VCaP (cell line): Measurements from ENCODE around the gene PKP4.

Experiments
- H3K27ac ChIP-seq: fragments of 450-650 bp; 2 replicates; pipeline ENCODE4 v1.5.1; 2017
- TF ChIP-seq, protein P1 (sequence below): fragments of 450-650 bp; conservative IDR thresholded peaks from 2 replicates; pipeline ENCODE4 v1.5.1; 2017; ENCODE audit warnings: mild to moderate bottlenecking, moderate library complexity

PKP4 gene

DNA sequence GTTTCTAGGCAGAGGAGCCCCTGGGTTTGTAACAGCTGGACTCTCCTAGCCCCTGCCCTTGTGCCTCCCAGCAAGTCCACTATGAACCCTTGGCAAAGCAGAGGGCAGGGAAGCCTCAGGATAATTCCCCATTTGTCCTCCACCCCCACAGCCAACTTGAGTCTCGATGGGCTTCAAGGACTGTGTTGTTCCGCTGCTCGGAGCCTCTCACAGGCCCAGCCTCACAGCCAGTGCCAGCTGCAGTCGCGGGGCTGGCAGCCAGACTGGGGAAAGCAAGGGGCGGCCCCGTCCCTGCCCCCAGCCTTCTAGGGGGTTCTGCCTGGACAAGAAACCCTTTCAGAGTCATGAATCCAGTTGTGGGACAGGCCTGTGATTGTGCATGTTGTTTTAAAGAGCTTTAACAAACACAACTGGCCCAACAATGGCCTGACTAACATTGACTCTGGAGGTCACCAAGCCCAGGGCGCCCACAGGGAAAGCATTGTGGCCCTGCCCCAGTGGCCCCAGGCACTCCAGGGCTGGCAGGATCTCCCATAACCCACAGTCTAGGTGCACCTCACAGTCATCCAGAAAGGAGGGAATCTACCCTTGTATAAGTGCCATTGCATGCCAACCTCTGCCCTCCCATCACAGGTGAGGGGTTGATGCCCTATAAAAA is 266.6 kb downstream of the PKP4 start:
- no peak overlapping the region for H3K27ac ChIP-seq
- TF ChIP-seq, protein P1, sequence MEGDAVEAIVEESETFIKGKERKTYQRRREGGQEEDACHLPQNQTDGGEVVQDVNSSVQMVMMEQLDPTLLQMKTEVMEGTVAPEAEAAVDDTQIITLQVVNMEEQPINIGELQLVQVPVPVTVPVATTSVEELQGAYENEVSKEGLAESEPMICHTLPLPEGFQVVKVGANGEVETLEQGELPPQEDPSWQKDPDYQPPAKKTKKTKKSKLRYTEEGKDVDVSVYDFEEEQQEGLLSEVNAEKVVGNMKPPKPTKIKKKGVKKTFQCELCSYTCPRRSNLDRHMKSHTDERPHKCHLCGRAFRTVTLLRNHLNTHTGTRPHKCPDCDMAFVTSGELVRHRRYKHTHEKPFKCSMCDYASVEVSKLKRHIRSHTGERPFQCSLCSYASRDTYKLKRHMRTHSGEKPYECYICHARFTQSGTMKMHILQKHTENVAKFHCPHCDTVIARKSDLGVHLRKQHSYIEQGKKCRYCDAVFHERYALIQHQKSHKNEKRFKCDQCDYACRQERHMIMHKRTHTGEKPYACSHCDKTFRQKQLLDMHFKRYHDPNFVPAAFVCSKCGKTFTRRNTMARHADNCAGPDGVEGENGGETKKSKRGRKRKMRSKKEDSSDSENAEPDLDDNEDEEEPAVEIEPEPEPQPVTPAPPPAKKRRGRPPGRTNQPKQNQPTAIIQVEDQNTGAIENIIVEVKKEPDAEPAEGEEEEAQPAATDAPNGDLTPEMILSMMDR: no peak

DNA sequence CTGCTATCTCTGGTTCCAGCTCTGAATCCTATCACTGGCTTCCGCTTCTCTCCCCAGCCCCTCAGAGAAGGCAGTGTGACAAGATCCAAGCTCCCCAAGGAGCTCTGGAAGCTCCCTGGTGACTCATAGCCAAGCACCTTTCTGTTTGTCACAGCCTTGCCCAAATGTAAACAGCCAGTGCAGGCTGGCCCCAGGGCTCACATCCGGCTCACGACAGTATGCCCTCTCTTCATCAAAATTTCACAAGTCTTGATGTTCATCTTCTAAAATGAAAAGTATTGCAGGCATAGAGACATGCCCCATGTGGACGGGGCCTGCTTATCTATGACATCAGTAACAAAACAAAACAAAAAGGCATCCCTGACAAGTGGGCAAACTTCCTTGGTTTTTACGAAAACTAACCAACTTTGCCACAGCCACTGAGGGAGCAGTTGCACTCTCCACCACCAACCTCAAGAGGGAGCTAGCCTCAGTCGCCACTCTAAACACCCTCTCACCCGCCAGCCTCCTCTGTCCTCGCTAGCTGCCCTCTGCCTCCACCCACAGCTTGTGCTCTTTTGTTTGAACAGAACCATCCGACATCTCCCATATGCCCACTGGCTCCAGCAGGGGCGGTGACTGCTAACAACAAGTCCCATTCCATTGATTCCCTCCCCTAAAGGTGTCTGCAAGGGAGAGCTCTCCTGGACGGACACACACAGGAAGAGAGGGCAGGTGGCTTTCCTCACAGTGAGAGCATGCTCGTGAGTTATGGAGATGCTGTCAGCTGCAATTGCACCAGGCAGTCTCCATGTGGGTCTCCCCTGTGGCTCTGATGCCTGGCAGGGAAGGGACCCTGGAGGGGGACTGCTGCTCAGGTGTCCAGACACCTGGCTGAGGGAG is 267.4 kb downstream of the PKP4 start:
- TF ChIP-seq, protein P1: no peak
- H3K27ac ChIP-seq: no peak overlapping the region

DNA sequence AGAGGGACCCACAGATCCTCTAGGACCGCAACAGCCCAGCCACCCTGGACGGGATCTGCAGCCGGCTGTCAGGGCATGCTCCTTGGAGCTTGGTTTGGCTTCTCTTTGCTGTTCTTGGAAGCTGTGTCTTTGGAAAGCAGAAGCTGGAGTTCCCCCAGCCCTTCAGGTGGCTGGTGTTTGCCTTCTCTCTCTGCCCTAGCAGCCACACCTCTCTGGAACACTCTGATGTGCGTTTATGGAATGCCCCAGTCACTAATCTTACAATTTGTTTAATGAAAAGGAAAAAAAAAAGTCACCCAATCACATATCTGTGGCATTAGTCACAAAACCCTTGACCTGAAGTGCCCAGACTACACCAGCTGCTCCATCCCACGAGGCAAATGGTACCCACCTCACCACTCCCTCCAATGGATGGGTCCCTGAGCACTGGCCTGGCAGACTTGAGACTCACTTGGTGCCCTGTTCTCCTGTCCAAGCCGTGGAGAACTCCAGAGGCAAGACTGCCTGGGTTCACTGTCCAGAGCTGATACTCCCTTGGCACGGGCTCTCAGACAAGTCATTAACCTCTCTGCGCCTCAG is 268.1 kb downstream of the PKP4 start:
- TF ChIP-seq, protein P1: no peak
- no peak overlapping the region for H3K27ac ChIP-seq

DNA sequence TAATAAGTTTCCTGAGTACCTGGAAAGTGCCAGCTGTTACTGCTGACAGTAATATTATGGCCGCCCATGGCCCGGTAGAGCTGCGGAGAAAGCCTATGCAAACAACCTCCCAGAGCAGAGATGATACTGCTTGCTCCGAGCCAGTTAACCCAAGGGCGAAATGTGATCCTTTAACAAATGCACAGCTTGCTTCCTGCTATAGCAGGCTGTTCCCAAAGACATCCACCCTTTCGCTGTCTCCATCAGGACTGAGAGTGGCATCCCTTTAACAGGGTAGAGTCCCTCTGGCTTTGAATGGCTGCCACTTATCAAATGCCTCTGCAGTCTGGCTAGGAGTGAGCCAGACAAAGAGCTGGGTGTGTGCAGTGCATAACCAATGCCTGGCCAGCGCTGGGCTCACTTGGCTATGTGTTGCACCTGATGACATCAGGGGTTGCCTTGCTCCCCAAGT is 268.7 kb downstream of the PKP4 start:
- TF ChIP-seq, protein P1: no peak
- H3K27ac ChIP-seq: no peak overlapping the region

DNA sequence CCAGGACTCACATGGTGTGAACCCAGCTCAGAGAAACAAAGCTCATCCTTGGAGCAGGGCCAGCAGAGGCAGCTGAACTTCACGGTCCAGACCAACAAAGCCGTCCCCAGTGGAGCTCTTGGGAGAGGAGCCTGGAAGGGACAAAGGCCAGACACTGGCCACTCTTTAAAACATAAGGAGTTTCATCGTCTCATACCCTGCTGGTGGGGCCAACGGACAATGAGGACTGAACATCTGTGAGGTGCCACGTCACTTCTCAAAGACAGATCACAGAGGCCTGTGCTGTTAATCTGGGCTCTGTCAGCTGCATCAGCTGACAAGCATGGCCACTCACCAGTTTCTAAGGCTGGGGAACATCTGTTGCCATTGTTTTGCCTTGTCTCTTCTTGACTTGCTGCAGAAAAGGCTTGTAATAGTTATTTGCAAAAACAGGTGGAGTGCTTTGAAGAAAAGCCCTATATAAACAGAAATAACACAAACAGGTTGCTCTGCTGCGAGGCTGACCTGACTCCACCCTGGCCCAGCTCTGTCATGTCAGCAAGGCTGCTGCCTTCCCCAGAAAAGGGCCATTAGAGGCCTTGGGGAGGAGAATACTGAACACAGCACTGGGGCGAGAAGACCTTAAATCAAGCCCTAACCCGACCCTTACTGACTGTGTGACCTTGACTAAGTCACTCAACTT is 270.3 kb downstream of the PKP4 start:
- TF ChIP-seq, protein P1: no peak
- H3K27ac ChIP-seq: no peak overlapping the region

DNA sequence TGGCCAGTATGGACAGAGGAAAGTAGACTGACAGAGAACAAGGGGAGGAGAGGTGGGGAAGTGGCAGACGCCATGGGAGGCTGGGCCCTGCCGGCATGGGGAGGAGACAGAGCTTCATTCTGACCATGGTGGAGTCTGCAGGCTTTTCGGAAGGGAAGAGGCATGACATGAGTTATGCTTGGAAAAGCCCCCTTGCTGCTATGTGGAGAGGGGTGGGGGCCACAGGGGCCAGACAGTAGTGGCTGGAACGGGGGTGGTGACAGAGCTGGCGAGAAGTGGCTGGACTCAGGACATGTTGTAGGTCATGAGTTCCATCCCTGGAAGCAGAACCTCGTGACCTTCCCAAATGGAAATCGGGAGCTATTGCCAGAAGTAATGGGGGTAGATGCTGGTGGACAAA is 271.7 kb downstream of the PKP4 start:
- H3K27ac ChIP-seq: no peak overlapping the region
- TF ChIP-seq, protein P1: no peak

DNA sequence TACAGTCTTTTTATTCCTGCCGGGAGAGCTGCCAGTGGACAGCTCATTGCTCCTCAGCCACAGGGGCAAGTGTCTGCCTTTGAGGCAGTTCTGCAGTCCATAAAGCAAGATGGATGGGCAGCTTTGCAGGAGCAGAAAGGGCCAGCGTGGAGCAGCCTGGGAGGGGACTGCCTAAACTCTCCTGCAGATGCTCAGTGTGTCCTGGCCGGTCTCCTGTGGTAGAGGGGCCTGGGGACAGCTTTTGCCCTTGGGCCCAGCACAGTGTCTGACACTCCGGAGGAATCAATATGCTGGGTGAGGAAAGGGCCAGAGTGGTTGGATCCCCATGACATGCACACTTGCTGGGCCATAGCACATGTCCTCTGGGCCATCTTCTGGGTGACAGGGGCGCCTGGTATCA is 272.7 kb downstream of the PKP4 start:
- no peak overlapping the region for H3K27ac ChIP-seq
- TF ChIP-seq, protein P1: no peak
